Measurements from ENCODE around the gene CFAP57.

DNA sequence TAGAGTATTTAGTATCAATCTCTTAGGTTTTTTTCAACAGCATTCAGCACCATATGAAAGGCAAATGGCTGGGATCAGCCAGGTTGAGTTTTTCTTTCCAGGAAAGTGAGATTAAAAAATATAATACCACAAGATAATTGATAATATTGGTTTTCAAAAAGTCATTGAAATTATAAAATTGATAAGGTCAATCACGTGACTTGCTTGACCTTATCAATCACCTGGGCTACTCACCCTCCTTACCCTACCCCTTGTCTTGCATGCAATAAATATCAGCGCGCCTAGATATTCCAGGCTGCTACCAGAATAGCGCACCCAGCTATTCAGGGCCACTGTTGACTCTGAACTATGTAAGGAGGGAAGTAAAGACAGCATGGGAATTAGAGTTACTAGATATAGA, 31.5 kb upstream of the CFAP57 start:
- TF ChIP-seq, protein P1, sequence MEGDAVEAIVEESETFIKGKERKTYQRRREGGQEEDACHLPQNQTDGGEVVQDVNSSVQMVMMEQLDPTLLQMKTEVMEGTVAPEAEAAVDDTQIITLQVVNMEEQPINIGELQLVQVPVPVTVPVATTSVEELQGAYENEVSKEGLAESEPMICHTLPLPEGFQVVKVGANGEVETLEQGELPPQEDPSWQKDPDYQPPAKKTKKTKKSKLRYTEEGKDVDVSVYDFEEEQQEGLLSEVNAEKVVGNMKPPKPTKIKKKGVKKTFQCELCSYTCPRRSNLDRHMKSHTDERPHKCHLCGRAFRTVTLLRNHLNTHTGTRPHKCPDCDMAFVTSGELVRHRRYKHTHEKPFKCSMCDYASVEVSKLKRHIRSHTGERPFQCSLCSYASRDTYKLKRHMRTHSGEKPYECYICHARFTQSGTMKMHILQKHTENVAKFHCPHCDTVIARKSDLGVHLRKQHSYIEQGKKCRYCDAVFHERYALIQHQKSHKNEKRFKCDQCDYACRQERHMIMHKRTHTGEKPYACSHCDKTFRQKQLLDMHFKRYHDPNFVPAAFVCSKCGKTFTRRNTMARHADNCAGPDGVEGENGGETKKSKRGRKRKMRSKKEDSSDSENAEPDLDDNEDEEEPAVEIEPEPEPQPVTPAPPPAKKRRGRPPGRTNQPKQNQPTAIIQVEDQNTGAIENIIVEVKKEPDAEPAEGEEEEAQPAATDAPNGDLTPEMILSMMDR (IDR thresholded peaks at IDR 0.05; ENCODE audit: poor library complexity, severe bottlenecking), result no peak
- TF ChIP-seq MXI1 (conservative IDR thresholded peaks at IDR 0.05; ENCODE audit: poor library complexity, severe bottlenecking) (no peak), POLR2AphosphoS5 (IDR thresholded peaks at IDR 0.05) (no peak)

Measured in neural cell (in vitro differentiated cells).